Activated naive CD4-positive, alpha-beta T cell treated with anti-CD3 and anti-CD28 coated beads, Interleukin-2, amount 10 ng/mL, durations not matched to agents 7 days and 5 days (primary cell): ENCODE measurements around the gene TNPO1.
"Not testable (repeated sequence)": the region's sequence is repeated elsewhere in the genome, so short reads cannot be mapped to it uniquely, and the experiment has no call there.

Experiments
- CTCF ChIA-PET: fragments of 350-600 bp; sonication (Branson Sonifier 250); formaldehyde crosslinking; loops from one replicate; lab custom pipeline; 2021; ENCODE audit warnings: antibody characterized with exemption; lab: Charles Lee
- DNase-seq: peaks from one replicate; pipeline ENCODE4 v3.0.0-alpha.2; 2020
- H3K27ac Mint-ChIP-seq: one replicate; pipeline ENCODE4 v1.8.0; 2021; ENCODE audit warnings: mild to moderate bottlenecking, moderate library complexity, mixed read lengths
- H3K27me3 Mint-ChIP-seq: one replicate; pipeline ENCODE4 v1.8.0; 2021; ENCODE audit warnings: mild to moderate bottlenecking, mixed read lengths
- H3K36me3 Mint-ChIP-seq: one replicate; pipeline ENCODE4 v1.8.0; 2021; ENCODE audit warnings: mixed read lengths
- H3K4me1 Mint-ChIP-seq: one replicate; pipeline ENCODE4 v1.8.0; 2021; ENCODE audit warnings: mixed read lengths
- H3K4me3 Mint-ChIP-seq: one replicate; pipeline ENCODE4 v1.8.0; 2021; ENCODE audit warnings: mild to moderate bottlenecking, moderate library complexity, mixed read lengths
- H3K9me3 Mint-ChIP-seq: one replicate; pipeline ENCODE4 v1.8.0; 2021; ENCODE audit warnings: mixed read lengths

Gene TNPO1

GRCh38 chr5:72808637-72809036, 7.8 kb upstream of the TNPO1 start:
- H3K9me3 Mint-ChIP-seq, H3K4me1 Mint-ChIP-seq, CTCF ChIA-PET, H3K36me3 Mint-ChIP-seq, H3K4me3 Mint-ChIP-seq, H3K27ac Mint-ChIP-seq, DNase-seq: not testable (repeated sequence)
- peaks cover 43% of the 10 kb centered on the region for H3K27me3 Mint-ChIP-seq

DNA sequence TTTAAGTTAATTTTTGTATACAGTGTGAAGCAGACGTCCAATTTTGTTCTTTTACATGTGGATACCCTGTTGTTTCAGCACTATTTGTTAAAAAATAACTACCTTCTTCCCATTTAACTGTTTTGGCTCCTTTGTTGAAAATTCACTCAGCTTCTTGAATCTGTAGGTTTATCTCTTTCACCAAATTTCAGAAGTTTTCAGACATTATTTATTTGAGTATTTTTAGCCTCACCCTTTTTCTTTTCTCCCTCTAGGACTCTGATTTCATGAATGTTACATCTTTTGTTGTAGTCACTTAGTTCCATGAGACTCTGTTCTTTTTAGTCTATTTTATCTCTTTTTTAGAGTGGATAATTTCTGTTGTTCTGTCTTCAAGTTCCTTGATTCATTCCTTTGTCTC, 4.6 kb upstream of the TNPO1 start:
- no peak overlapping the region for H3K27ac Mint-ChIP-seq
- CTCF ChIA-PET = no interaction called here
- no peak for DNase-seq
- no peaks in the 10 kb centered on the region for H3K9me3 Mint-ChIP-seq
- H3K4me3 Mint-ChIP-seq = no peak overlapping the region
- H3K36me3 Mint-ChIP-seq = no peaks in the 10 kb centered on the region
- H3K27me3 Mint-ChIP-seq = peaks cover 43% of the 10 kb centered on the region
- H3K4me1 Mint-ChIP-seq = peaks cover 6% of the 10 kb centered on the region

DNA sequence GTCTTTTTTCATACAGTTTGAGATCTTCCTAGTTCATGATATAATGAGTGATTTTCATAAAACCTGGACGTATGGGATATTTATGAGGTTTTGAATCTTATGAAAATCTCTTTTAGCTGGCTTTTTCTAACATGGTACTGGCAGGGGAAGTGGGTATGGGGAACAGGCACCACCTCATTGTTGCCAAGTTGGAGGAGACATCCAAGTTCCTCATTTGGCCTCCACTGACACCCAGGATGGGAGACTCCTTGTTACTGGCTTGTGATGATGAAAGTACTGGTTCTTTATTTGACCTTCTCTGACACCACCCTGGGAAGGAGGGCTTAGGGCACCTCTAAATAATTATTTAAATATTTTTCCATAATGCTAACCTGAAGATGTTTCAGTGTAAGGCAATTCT, 4.0 kb upstream of the TNPO1 start:
- no peak for DNase-seq
- Mint-ChIP-seq H3K4me1 (peaks cover 11% of the 10 kb centered on the region), H3K27me3 (peaks cover 44% of the 10 kb centered on the region), H3K36me3 (no peaks in the 10 kb centered on the region), H3K4me3 (no peak overlapping the region), H3K27ac (no peak overlapping the region), H3K9me3 (no peaks in the 10 kb centered on the region)
- CTCF ChIA-PET = no interaction called here

DNA sequence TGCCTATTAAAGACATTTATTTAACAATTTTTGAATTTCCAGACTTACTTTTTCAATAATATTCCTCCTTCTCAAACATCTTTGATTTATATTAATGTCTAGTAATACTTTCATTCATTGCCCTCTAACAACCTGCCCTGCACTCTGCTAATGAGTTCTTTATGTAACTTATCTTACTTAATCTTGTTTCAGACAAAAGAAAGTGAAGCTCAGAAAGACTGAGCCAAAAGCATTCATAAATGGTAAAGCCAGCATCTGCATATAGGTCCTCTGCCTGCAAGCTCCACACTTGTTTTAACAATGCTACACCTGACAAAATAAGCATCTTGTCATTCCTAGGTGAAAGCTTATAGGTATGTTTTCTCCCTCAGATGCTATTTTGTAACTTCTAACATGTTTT, 2.4 kb upstream of the TNPO1 start:
- Mint-ChIP-seq H3K27me3 (peaks cover 28% of the 10 kb centered on the region), H3K27ac (no peak overlapping the region), H3K36me3 (no peaks in the 10 kb centered on the region), H3K9me3 (no peaks in the 10 kb centered on the region), H3K4me1 (peaks cover 23% of the 10 kb centered on the region), H3K4me3 (no peak overlapping the region)
- no peak for DNase-seq
- CTCF ChIA-PET = no interaction called here

DNA sequence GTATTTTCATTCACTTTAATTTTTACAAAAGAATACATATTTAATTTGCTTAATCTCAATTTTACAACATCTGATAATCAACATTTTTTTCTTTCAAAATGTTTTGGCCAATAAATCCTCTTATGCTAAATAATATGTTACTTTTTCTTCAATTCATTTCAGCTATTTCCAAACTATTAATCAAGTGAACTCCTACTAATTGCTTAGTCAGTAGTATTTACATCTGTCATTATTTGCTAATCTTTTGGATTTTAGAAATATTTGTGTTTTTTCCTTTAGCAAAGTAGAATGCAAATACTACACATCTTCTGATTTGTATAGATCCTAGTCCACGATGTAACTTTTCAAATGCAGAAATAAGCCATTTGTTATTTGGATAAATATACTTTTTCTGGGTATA, 1.6 kb upstream of the TNPO1 start:
- DNase-seq = no peak
- no peak overlapping the region for H3K4me3 Mint-ChIP-seq
- H3K4me1 Mint-ChIP-seq = peaks cover 23% of the 10 kb centered on the region
- no peaks in the 10 kb centered on the region for H3K9me3 Mint-ChIP-seq
- H3K36me3 Mint-ChIP-seq = no peaks in the 10 kb centered on the region
- peaks cover 23% of the 10 kb centered on the region for H3K27me3 Mint-ChIP-seq
- CTCF ChIA-PET = no interaction called here
- H3K27ac Mint-ChIP-seq = no peak overlapping the region

GRCh38 chr5:72815580-72816283, 729 bp upstream of the TNPO1 start:
- H3K27me3 Mint-ChIP-seq = peaks cover 23% of the 10 kb centered on the region
- CTCF ChIA-PET = no interaction called here
- H3K4me3 Mint-ChIP-seq = peak overlapping the region; percentile 86
- no peaks in the 10 kb centered on the region for H3K9me3 Mint-ChIP-seq
- no peak for DNase-seq
- H3K27ac Mint-ChIP-seq = peak overlapping the region; percentile 49
- H3K36me3 Mint-ChIP-seq = no peaks in the 10 kb centered on the region
- peaks cover 23% of the 10 kb centered on the region for H3K4me1 Mint-ChIP-seq

DNA sequence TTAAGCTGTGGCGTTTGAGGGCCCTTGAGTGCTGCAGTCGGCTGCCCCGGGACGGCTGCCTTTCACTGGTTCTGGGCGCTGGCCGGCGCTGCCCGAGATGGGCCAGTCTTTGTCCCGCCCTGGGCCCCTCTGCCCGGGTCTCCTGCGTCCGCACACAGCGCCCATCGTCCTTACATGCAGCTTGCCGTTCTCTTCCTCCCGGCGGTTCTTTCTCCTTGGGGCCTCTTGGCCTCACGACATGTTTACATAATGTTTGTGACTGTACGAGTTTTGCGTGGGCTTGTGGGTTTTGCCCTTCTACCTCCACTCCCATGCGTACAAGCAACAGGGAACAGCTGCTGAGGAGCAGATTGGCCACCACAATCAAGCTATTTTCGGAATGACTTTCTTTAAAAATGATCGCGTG, 618 bp downstream of the TNPO1 start:
- peak; percentile 46 for DNase-seq
- CTCF ChIA-PET = interaction anchor here (1.0 to 4.1 kb wide), 6 partner anchors 9 to 449 kb away, joined by 3 to 38 read pairs (median 5); no protein-coding TSS in a partner anchor
- Mint-ChIP-seq H3K4me1 (peaks cover 28% of the 10 kb centered on the region), H3K27me3 (peaks cover 18% of the 10 kb centered on the region), H3K27ac (peak overlapping the region; percentile 86), H3K36me3 (no peaks in the 10 kb centered on the region), H3K4me3 (peak overlapping the region; percentile 86), H3K9me3 (no peaks in the 10 kb centered on the region)

DNA sequence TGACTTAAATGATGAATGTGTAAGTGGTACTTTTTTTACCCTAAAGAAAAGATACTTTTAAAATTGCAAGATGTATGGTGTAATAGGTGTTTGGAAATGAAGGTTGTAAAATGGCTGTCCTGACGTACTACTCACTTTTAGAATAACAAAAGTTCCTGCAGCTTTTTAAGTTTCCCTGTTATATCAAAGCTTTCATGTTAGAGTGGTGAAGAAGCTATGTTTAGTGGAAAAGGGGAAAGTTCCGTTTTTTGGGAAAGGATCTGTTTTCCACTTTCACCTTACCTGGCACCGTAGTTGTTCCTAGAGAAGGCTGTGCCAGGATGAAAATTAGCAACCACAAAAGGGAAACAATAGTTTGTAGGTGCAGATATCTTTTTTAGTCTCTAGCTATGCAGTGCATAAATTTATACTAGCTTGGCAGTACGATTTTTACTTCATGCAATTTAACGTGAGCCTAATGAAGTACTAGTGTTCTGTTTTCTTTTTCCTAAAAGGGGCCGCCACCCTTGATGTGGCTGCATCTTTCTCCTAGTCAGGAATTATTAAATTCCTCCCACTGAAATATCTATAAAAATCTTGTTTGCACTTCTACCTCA, 1.3 kb downstream of the TNPO1 start:
- H3K4me3 Mint-ChIP-seq = peak overlapping the region; percentile 86
- H3K27me3 Mint-ChIP-seq = peaks cover 11% of the 10 kb centered on the region
- CTCF ChIA-PET = interaction anchor here (1.0 to 4.1 kb wide), 11 partner anchors 12 to 452 kb away, joined by 3 to 38 read pairs (median 4); no protein-coding TSS in a partner anchor
- H3K4me1 Mint-ChIP-seq = peaks cover 30% of the 10 kb centered on the region
- no peaks in the 10 kb centered on the region for H3K36me3 Mint-ChIP-seq
- H3K27ac Mint-ChIP-seq = peak overlapping the region; percentile 86
- DNase-seq = no peak
- H3K9me3 Mint-ChIP-seq = no peaks in the 10 kb centered on the region

DNA sequence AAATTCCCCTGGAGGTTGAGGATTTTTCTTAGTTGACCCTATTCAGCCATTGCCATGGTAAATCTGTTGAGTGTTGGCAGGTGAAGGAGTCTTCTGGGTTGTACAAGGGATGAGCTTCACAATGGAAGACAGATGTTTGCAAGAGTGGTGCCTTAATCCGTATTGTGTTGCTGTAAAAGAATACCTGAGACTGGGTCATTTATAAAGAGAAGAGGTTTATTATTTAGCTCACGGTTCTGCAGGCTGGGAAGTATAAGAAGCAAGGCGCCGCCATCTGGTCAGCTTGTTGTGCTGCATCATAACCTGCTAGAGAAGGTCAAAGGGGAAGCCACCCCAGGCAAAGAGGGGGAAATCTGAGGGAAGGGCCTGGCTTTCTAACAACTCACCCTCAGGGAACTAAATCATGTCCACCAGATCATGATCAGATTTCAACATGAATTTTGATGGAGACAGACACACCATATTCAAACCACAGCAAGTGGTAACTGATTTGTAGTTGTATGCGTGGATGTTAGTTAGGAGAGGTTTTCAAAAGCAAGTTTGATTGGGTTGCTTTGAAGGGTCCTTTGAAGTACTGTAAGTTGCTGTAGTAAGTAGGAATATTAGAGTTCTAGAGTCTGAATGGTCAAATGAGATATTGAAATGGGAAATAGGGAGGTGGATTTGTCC, 2.5 kb downstream of the TNPO1 start:
- Mint-ChIP-seq H3K9me3 (no peaks in the 10 kb centered on the region), H3K4me3 (no peak overlapping the region), H3K27ac (no peak overlapping the region)

GRCh38 chr5:72821776-72822175, 5.3 kb downstream of the TNPO1 start:
- Mint-ChIP-seq H3K36me3 (no peaks in the 10 kb centered on the region), H3K4me1 (peaks cover 24% of the 10 kb centered on the region), H3K27ac (no peak overlapping the region), H3K27me3 (peaks cover 4% of the 10 kb centered on the region), H3K9me3 (no peaks in the 10 kb centered on the region), H3K4me3 (no peak overlapping the region)
- DNase-seq = no peak
- CTCF ChIA-PET = interaction anchor here (1.1 kb wide), 1 partner anchor 23 kb away, joined by 3 read pairs; no protein-coding TSS in a partner anchor

More for the DNA sequence above, 2.5 kb downstream of the TNPO1 start:
- peak; percentile 70 for DNase-seq
- H3K27me3 Mint-ChIP-seq = peaks cover 7% of the 10 kb centered on the region
- CTCF ChIA-PET = interaction anchor here (0.8 to 4.1 kb wide), 12 partner anchors 12 to 497 kb away, joined by 3 to 38 read pairs (median 4); no protein-coding TSS in a partner anchor
- peaks cover 30% of the 10 kb centered on the region for H3K4me1 Mint-ChIP-seq
- no peaks in the 10 kb centered on the region for H3K36me3 Mint-ChIP-seq

DNA sequence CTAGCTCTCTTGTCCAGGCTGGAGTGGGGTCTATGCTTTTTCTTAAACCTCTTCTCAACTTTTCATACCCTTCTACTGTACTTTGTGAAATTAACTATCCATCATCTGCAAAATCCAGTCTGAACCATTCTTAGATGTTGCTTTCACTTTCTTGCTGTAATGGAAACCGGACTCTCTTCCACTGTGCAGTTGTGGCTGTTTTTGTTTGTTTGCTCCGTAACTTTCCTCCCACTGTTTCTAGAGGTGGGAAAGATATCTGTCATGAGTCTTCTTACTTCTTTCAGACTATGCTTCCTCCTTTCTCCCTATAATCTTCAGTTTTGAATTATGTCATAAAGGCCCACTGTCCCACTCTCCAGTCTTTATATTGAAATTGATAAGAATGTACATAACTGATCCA, 6.5 kb downstream of the TNPO1 start:
- CTCF ChIA-PET = no interaction called here
- DNase-seq = no peak
- H3K27ac Mint-ChIP-seq = no peak overlapping the region
- no peaks in the 10 kb centered on the region for H3K36me3 Mint-ChIP-seq
- H3K27me3 Mint-ChIP-seq = no peaks in the 10 kb centered on the region
- H3K4me3 Mint-ChIP-seq = no peak overlapping the region
- no peaks in the 10 kb centered on the region for H3K9me3 Mint-ChIP-seq
- peaks cover 14% of the 10 kb centered on the region for H3K4me1 Mint-ChIP-seq

- no peaks in the 10 kb centered on the region for H3K36me3 Mint-ChIP-seq
- no peak for DNase-seq
- peaks cover 4% of the 10 kb centered on the region for H3K27me3 Mint-ChIP-seq
- H3K4me3 Mint-ChIP-seq = no peak overlapping the region
- CTCF ChIA-PET = interaction anchor here (0.6 to 4.3 kb wide), 4 partner anchors 9 to 480 kb away, joined by 3 to 17 read pairs (median 4); no protein-coding TSS in a partner anchor
- H3K27ac Mint-ChIP-seq = no peak overlapping the region
- H3K4me1 Mint-ChIP-seq = no peaks in the 10 kb centered on the region
- no peaks in the 10 kb centered on the region for H3K9me3 Mint-ChIP-seq
These were observed 13.2 kb downstream of the TNPO1 start for GRCh38 chr5:72829707-72830106.

DNA sequence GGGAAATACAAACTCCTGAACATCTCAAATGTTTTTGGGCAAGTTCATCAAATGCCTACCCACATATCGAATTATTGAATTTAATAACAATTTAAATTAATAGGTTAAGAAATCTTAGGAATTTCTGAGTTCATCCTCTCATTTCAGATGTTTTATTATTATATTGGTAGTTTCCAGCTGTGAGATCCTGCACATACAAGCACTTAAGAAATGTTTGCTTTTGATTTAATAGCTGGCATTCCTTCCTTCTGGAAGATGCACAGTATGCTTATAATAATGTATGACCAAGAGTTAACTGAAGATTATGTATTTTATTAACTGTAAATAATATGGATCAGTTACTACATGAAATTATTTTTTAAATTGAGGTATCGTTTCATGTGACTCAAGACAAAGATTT, 13.9 kb downstream of the TNPO1 start:
- H3K27me3 Mint-ChIP-seq = peaks cover 4% of the 10 kb centered on the region

GRCh38 chr5:72831685-72832084, 15.2 kb downstream of the TNPO1 start:
- Mint-ChIP-seq H3K4me3 (no peak overlapping the region), H3K4me1 (no peaks in the 10 kb centered on the region), H3K27ac (no peak overlapping the region), H3K27me3 (peaks cover 10% of the 10 kb centered on the region), H3K36me3 (no peaks in the 10 kb centered on the region), H3K9me3 (no peaks in the 10 kb centered on the region)
- CTCF ChIA-PET = interaction anchor here (4.3 kb wide), 1 partner anchor 13 kb away, joined by 17 read pairs; no protein-coding TSS in a partner anchor
- DNase-seq = no peak

More for the DNA sequence above, 13.9 kb downstream of the TNPO1 start:
- DNase-seq = no peak
- Mint-ChIP-seq H3K4me1 (no peaks in the 10 kb centered on the region), H3K4me3 (no peak overlapping the region), H3K27ac (no peak overlapping the region), H3K9me3 (no peaks in the 10 kb centered on the region), H3K36me3 (no peaks in the 10 kb centered on the region)
- CTCF ChIA-PET = interaction anchor here (0.6 to 4.3 kb wide), 2 partner anchors 10 to 12 kb away, joined by 3 to 17 read pairs; no protein-coding TSS in a partner anchor
